Measurements from ENCODE around the gene PDC. TPM values are rescaled to one million over a fixed set of nuclear protein-coding genes. Genes with fewer than 3 reads are reported as not detected.

Gene PDC
- total and polyA plus RNA-seq, 9 of the 15 experiments (the other 6 are each of a cell fraction or from before 2014, with no cell fraction given): not detected

- no peak for TF ChIP-seq HNRNPL (IDR thresholded peaks at IDR 0.05; ENCODE audit: low read depth, low read length)
These were observed 42.3 kb upstream of the PDC start (continued) for GRCh38 chr1:186503190-186503589.

GRCh38 chr1:186502087-186502486 is 41.2 kb upstream of the PDC start:
- POLR2A ChIA-PET: interaction anchor here (0.6 kb wide), 1 partner anchor 502 kb away, joined by 4 read pairs; no protein-coding TSS in a partner anchor
- TF ChIP-seq SAP30 (IDR thresholded peaks at IDR 0.05; ENCODE audit: borderline replicate concordance, insufficient read depth, low read depth, low read length, poor library complexity, severe bottlenecking) (no peak), ID3 (CRISPR knock-in tag; IDR thresholded peaks at IDR 0.05) (no peak), ID3 (tag; IDR thresholded peaks at IDR 0.05) (no peak), NUFIP1 (IDR thresholded peaks at IDR 0.05; ENCODE audit: partially characterized antibody) (no peak), FOXJ2 (tag; IDR thresholded peaks at IDR 0.05) (no peak), CHD2 (IDR thresholded peaks at IDR 0.05; ENCODE audit: low read depth, low read length) (no peak), ZBTB1 (CRISPR knock-in tag; IDR thresholded peaks at IDR 0.05; ENCODE audit: borderline replicate concordance, low read depth) (no peak), ARNT (IDR thresholded peaks at IDR 0.05) (no peak), ZNF583 (CRISPR knock-in tag; IDR thresholded peaks at IDR 0.05) (no peak), HOMEZ (CRISPR knock-in tag; IDR thresholded peaks at IDR 0.05) (no peak), SNIP1 (IDR thresholded peaks at IDR 0.05; ENCODE audit: low read depth) (no peak), ZBTB11 (CRISPR knock-in tag; IDR thresholded peaks at IDR 0.05) (no peak), ZNF3 (CRISPR knock-in tag; IDR thresholded peaks at IDR 0.05) (no peak), ZNF146 (CRISPR knock-in tag; IDR thresholded peaks at IDR 0.05; ENCODE audit: unreplicated experiment) (no peak), ZNF12 (CRISPR knock-in tag; IDR thresholded peaks at IDR 0.05) (no peak), ZNF586 (CRISPR knock-in tag; conservative IDR thresholded peaks at IDR 0.05) (no peak)

More at GRCh38 chr1:186502087-186502486, 41.2 kb upstream of the PDC start:
- Histone ChIP-seq H3K9me1 (ENCODE audit: control insufficient read depth, insufficient read depth, low read length) (no peaks in the 10 kb centered on the region), H3K9ac (ENCODE audit: insufficient read depth in 1 of 2, low read depth in 2 of 2, low read length in 2 of 2) (no peak overlapping the region), H3K4me3 (no peak overlapping the region), H4K20me1 (replicated peaks; ENCODE audit: control insufficient read depth, insufficient read depth, low read length) (no peaks in the 10 kb centered on the region), H3K36me3 (ENCODE audit: control insufficient read depth, insufficient read depth, low read length) (no peaks in the 10 kb centered on the region), H3K79me2 (ENCODE audit: control insufficient read depth, insufficient read depth, low read length) (no peaks in the 10 kb centered on the region), H3K27me3 (ENCODE audit: control insufficient read depth in 2 of 2, insufficient read depth in 2 of 2, low read length in 2 of 2) (no peaks in the 10 kb centered on the region), H2AFZ (ENCODE audit: low read depth, low read length) (no peak overlapping the region), H3K4me2 (ENCODE audit: insufficient read depth, low read length) (no peak overlapping the region), H3K4me1 (replicated peaks in 1 of 2; ENCODE audit: control insufficient read depth in 2 of 2, insufficient read depth in 2 of 2, low read length in 2 of 2) (no peaks in the 10 kb centered on the region), H3K27ac (ENCODE audit: extremely low read depth, low read depth, low read length) (no peak overlapping the region), H3K9me3 (replicated peaks; ENCODE audit: control insufficient read depth, insufficient read depth, low read depth, low read length) (no peaks in the 10 kb centered on the region)
- ATAC-seq (no peak), DNase-seq (ENCODE audit: extremely low read depth in 1 of 4, low spot score in 3 of 4) (no peak), FAIRE-seq (no peak)
- no TSS peak for BruUV-seq (replicated peaks)
- intact Hi-C loops (cut with micrococcal nuclease) (no loop called here), in situ Hi-C loops (cut with MboI) (no loop called here)
- CTCF ChIA-PET (ENCODE audit: low intra/inter-chr PET ratio): no interaction called here
